Glutamatergic neuron (in vitro differentiated cells): ENCODE results near the gene TPPP. TPM values are rescaled to one million over a fixed set of nuclear protein-coding genes. Genes with fewer than 3 reads are reported as not detected.

Experiments
- DNase-seq: peaks from one replicate; pipeline ENCODE4 v3.0.0; 2022
- H3K27ac Mint-ChIP-seq: one replicate; pipeline ENCODE4 v1.8.0; 2020; ENCODE audit warnings: mild to moderate bottlenecking, mixed read lengths, inconsistent platforms; ENCODE audit not compliant: unreplicated experiment
- H3K27me3 Mint-ChIP-seq: one replicate; pipeline ENCODE4 v1.8.0; 2020; ENCODE audit warnings: mild to moderate bottlenecking, moderate library complexity, mixed read lengths, inconsistent platforms; ENCODE audit not compliant: unreplicated experiment
- H3K36me3 Mint-ChIP-seq: one replicate; pipeline ENCODE4 v1.8.0; 2020; ENCODE audit warnings: mild to moderate bottlenecking, mixed read lengths, inconsistent platforms; ENCODE audit not compliant: unreplicated experiment
- H3K4me1 Mint-ChIP-seq: one replicate; pipeline ENCODE4 v1.8.0; 2020; ENCODE audit warnings: mild to moderate bottlenecking, low read depth, mixed read lengths, inconsistent platforms; ENCODE audit not compliant: unreplicated experiment
- H3K4me3 Mint-ChIP-seq: one replicate; pipeline ENCODE4 v1.8.0; 2020; ENCODE audit warnings: mild to moderate bottlenecking, mixed read lengths, inconsistent platforms; ENCODE audit not compliant: unreplicated experiment
- H3K9me3 Mint-ChIP-seq: one replicate; pipeline ENCODE4 v1.8.0; 2020; ENCODE audit warnings: mild to moderate bottlenecking, moderate library complexity, mixed read lengths, inconsistent platforms; ENCODE audit not compliant: unreplicated experiment
- CTCF ChIP-seq: fragments of 200-600 bp; sonication (generic); IDR thresholded peaks from one replicate; pipeline ENCODE4 v1.5.0; 2021; ENCODE audit not compliant: partially characterized antibody, unreplicated experiment
- total RNA-seq: library from RNA; stranded (reverse); fragmentation: NEBNext Ultra II Directional; extraction: Animal tissue kit (Norgen Biotek cat#: 25700); gene quantifications from one replicate; pipeline ENCODE4 v1.2.1, GENCODE V29; 2021; ENCODE audit not compliant: unreplicated experiment

Gene TPPP
- total RNA-seq, 1 donor from 2014 or later, result 44.5 TPM

- H3K27me3 Mint-ChIP-seq, result peaks cover 7% of the 10 kb centered on the region
- DNase-seq, result no peak
- no peak overlapping the region for H3K27ac Mint-ChIP-seq
- peaks cover 4% of the 10 kb centered on the region for H3K9me3 Mint-ChIP-seq
- H3K4me1 Mint-ChIP-seq, result peaks cover 6% of the 10 kb centered on the region
- H3K4me3 Mint-ChIP-seq, result no peak overlapping the region
- TF ChIP-seq CTCF, result no peak
- no peaks in the 10 kb centered on the region for H3K36me3 Mint-ChIP-seq
These were observed 54.0 kb downstream of the TPPP start for GRCh38 chr5:639253-639530.

- no peaks in the 10 kb centered on the region for H3K36me3 Mint-ChIP-seq
- H3K4me1 Mint-ChIP-seq, result peaks cover 4% of the 10 kb centered on the region
- no peak overlapping the region for H3K27ac Mint-ChIP-seq
- no peak for DNase-seq
- no peak for TF ChIP-seq CTCF
- H3K4me3 Mint-ChIP-seq, result no peak overlapping the region
- peaks cover 9% of the 10 kb centered on the region for H3K27me3 Mint-ChIP-seq
- peaks cover 4% of the 10 kb centered on the region for H3K9me3 Mint-ChIP-seq
These were observed 54.5 kb downstream of the TPPP start for GRCh38 chr5:638501-639252.

- TF ChIP-seq CTCF, result no peak
- Mint-ChIP-seq H3K4me1 (no peaks in the 10 kb centered on the region), H3K4me3 (no peak overlapping the region), H3K9me3 (peaks cover 6% of the 10 kb centered on the region), H3K36me3 (no peaks in the 10 kb centered on the region), H3K27me3 (peaks cover 9% of the 10 kb centered on the region), H3K27ac (no peak overlapping the region)
- no peak for DNase-seq
These were observed 55.3 kb downstream of the TPPP start for GRCh38 chr5:637581-638450.

GRCh38 chr5:636951-637350, 56.2 kb downstream of the TPPP start:
- H3K27ac Mint-ChIP-seq, result no peak overlapping the region
- H3K9me3 Mint-ChIP-seq, result peaks cover 6% of the 10 kb centered on the region
- H3K27me3 Mint-ChIP-seq, result peaks cover 9% of the 10 kb centered on the region
- no peak for DNase-seq
- no peaks in the 10 kb centered on the region for H3K4me1 Mint-ChIP-seq
- H3K36me3 Mint-ChIP-seq, result no peaks in the 10 kb centered on the region
- H3K4me3 Mint-ChIP-seq, result no peak overlapping the region
- TF ChIP-seq CTCF, result no peak
